ENCODE results near the gene NUDT2. TPM values are rescaled to one million over a fixed set of nuclear protein-coding genes. Genes with fewer than 3 reads are reported as not detected.

Gene NUDT2
- total and polyA plus RNA-seq, 2 of the 4 experiments (the other 2 are of a cell fraction) = 36.6 to 45.0 TPM

GRCh38 chr9:34363619-34364351, 34.4 kb downstream of the NUDT2 start:
- no peak overlapping the region for H2BK15ac ChIP-seq (ENCODE audit: low read depth, low read length)
- no peak overlapping the region for H2AFZ ChIP-seq (replicated peaks; ENCODE audit: low read length, poor library complexity)
- TF ChIP-seq RFX5 (IDR thresholded peaks at IDR 0.05; ENCODE audit: low read depth, low read length) = no peak

More at GRCh38 chr9:34363619-34364351, 34.4 kb downstream of the NUDT2 start:
- Histone ChIP-seq H2BK5ac (ENCODE audit: low read depth, low read length, poor library complexity, severe bottlenecking) (no peak overlapping the region), H2BK20ac (ENCODE audit: low read depth, low read length) (no peak overlapping the region), H4K91ac (ENCODE audit: insufficient read depth, low read depth, low read length) (no peak overlapping the region), H3K4me1 (ENCODE audit: control insufficient read depth, insufficient read depth, low read length) (no peaks in the 10 kb centered on the region), H2AK9ac (replicated peaks; ENCODE audit: low read depth, low read length, poor library complexity) (no peak overlapping the region), H3K18ac (ENCODE audit: low read depth, low read length) (no peak overlapping the region), H3K4ac (ENCODE audit: low read depth, low read length) (no peak overlapping the region), H2AK5ac (ENCODE audit: low read depth, low read length) (no peak overlapping the region), H3K27me3 (ENCODE audit: control insufficient read depth, insufficient read depth, low read length) (0 out of 2 replicates have a peak, but pooled peaks cover 2% of the 10 kb centered on the region), H3K27ac (ENCODE audit: insufficient read depth, low read length) (no peak overlapping the region), H4K20me1 (ENCODE audit: insufficient read depth, low read length) (no peaks in the 10 kb centered on the region), H3K23ac (ENCODE audit: low read depth, low read length) (no peak overlapping the region), H4K8ac (ENCODE audit: low read depth in 2 of 2, low read length in 2 of 2) (no peak overlapping the region), H3K79me1 (ENCODE audit: low read depth in 1 of 2, low read length in 2 of 2) (no peaks in the 10 kb centered on the region), H3K9me1 (ENCODE audit: insufficient read depth, low read length) (no peaks in the 10 kb centered on the region), H4K5ac (ENCODE audit: low read depth, low read length) (no peak overlapping the region), H2BK120ac (ENCODE audit: low read depth, low read length) (no peak overlapping the region), H3K36me3 (ENCODE audit: control insufficient read depth, insufficient read depth, low read length) (no peaks in the 10 kb centered on the region), H3K9ac (ENCODE audit: low read depth, low read length) (no peak overlapping the region), H3K9me3 (ENCODE audit: control insufficient read depth, insufficient read depth, low read length) (no peaks in the 10 kb centered on the region), H3K4me3 (ENCODE audit: insufficient read depth, low read depth, low read length) (no peak overlapping the region), H3K14ac (replicated peaks; ENCODE audit: low read depth, low read length) (no peak overlapping the region), H3K4me2 (ENCODE audit: low read depth, low read length) (no peak overlapping the region), H3K56ac (ENCODE audit: extremely low read depth, insufficient read depth, low read length) (no peak overlapping the region)
- ChIA-PET POLR2A (ENCODE audit: unreplicated experiment) (no interaction called here), CTCF (no interaction called here)
- ATAC-seq (ENCODE audit: low read depth) (no peak), DNase-seq (no peak)
- dilution Hi-C loops (cut with HindIII; ENCODE audit: low sequenced_read_pairs, unreplicated experiment) (no loop called here), intact Hi-C loops (cut with micrococcal nuclease) (no loop called here), in situ Hi-C loops (cut with MboI; ENCODE audit: low sequenced_read_pairs) (no loop called here)
- 80% methylated on average over 1 of the region's 13 CpGs; no CpG with 5 or more reads in 1 of the 2 experiments for WGBS, 2 experiments (ENCODE audit: extremely low coverage in 2 of 2, insufficient read length in 1 of 2)
- BruUV-seq (replicated peaks) = no TSS peak
